Measurements from ENCODE around the gene TGM3. TPM values are rescaled to one million over a fixed set of nuclear protein-coding genes. Genes with fewer than 3 reads are reported as not detected.

Gene TGM3
- polyA plus RNA-seq, 4 donors = 0.51 to 1.1 (median 0.90) TPM

DNA sequence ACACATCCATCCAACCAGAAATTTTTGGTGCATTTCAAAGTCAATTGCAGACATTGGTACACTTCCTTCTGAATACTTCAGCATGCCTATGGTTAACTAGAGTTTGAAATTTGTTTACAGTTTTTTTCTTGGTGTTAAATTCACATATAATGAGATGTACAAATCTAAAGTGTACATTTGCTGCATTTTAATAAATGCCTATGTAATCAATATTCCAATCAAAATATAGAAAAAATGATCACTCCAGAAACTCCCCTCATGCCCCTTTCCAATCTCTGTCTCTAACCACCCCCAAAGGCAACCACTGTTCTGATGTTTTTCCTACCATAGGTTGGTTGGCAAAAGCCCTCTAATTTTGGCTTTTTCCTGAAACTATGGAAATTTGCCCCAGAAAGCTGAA is 77.3 kb downstream of the TGM3 start:
- no peak for DNase-seq (ENCODE audit: low read depth in 4 of 4, low spot score in 3 of 4)

DNA sequence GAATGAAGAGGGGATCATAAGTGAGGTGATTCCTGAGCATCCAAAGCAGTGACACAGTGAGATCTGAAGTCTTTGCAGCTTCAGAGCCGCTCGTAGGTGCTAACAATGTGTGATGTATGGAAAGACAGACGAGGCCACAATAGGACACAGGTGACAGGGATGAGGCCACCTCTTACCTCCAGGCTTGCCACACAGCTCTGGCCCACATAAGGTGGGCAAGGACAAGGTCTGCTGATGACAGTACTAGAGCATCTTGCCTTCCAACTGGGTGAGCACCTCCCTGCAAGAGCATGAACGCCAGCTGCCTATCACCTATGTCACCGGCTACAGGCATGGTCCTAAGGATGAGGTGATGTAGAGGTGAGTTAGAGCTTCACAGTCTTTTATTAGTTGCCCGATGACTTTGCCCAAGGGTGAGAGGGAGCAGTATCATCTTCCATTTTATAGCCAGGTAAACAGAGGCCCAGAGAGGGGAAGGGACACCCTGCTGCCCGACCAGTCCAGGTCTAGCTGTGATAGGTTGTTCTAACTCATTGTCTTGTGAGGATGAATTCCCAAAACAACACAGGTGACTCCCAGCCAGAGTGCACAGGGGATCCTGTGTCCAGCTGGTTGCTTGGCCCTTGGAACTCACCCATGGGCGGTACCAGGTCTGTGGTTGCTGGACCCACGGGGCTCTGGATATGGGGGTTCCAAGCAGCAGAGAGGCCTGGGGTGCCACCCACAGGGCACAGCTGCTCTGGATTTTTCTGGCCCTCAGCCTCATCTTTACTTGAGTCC is 78.7 kb downstream of the TGM3 start:
- no peak for DNase-seq (ENCODE audit: low read depth in 4 of 4, low spot score in 3 of 4)

DNA sequence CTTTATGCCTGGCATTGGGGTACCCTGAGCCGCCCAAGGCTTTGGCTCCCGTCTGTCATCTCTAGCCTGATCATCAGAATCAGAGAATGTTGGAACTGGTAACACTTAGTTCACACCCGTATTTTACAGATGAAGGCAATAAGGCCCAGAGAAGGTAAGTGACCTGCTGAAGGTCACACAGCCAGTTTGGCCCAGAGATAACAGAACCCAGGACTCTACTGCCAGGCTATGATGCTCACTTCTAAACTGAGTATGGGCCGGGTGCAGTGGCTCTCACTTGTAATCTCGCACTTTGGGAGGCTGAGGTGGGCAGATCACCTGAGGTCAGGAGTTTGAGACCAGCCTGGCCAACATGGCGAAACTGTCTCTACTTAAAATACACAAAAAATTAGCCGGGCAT is 83.1 kb downstream of the TGM3 start:
- DNase-seq (ENCODE audit: low read depth in 4 of 4, low spot score in 3 of 4) = no peak

DNA sequence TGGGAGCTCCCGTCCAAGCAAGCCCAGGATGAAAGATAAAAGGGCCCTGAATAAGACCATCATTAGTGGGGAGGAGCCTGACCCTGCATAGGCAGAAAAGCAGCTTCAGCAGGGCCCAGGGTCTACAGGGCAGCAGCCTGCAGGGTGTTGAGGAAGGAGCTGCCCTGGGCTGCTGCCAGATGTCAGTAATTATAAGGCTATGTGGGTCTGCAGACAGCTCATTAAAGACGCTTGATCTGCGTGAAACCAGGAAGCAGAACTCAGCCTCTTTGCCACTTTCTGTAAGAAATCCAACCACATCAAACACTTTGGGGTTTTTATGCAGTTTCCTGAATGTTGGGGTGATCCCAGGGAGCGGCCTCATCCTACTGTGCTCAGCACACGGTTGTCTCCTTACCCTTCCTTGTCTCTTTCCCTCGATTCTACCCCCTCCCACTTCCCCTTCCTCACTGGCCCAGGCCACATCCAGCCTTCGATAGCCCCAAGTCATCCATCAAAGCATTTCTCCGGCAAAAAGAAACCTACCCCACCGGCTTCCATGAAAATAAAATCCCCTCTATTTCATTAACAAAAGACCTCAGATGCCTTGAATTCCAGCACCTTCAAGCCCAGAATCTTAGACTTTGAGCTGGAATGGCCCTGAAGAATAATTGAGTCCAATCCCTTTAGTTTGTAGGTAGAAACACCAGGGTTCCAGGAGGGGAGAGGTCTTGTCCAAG is 83.9 kb downstream of the TGM3 start:
- no peak for DNase-seq (ENCODE audit: low read depth in 4 of 4, low spot score in 3 of 4)

DNA sequence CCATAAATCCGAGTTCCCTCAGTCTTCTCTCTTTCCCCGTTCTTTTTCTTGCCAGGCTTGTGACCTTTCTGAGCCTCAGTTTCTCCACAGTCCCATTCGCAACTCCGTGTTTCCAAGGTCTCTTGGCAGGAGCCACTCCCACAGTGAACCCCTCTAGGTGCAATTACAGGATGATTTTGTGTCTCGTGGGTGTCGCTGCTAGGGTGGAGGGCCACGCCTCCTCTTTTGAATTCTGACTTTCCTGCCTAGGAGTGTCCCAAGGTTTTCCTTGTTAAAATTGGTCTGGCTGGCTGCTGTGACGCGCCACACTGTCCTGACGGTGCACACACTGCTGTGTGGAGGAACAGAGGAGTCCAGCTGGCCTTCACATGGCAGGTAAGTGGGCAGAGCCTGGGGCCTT is 84.8 kb downstream of the TGM3 start, which contains the start of gene TGM6:
Gene TGM6 (plus strand): TSS at position 301 of the 400 bp plus-strand sequence. CDS start 68 bp downstream, at position 369.
- DNase-seq (ENCODE audit: low read depth in 4 of 4, low spot score in 3 of 4) = no peak

DNA sequence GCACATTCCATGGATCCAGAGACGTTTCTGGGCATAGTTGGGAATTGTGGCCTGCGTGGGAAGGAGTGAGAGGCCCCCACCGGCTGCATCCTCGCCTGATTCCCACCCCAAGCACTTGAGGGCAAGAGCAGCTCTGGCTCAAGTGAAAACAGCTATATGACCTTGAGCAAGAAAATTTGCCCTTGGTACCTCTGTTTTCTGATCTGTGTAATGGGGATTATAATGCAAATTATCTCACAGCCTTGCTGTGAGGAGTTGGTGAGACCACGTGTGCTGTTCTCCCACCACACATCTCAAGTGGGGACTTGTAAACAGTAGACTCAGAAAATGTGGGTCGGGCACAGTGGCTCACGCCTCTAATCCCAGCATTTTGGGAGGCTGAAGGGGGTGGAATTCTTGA is 85.5 kb downstream of the TGM3 start:
- DNase-seq (ENCODE audit: low read depth in 4 of 4, low spot score in 3 of 4) = no peak

DNA sequence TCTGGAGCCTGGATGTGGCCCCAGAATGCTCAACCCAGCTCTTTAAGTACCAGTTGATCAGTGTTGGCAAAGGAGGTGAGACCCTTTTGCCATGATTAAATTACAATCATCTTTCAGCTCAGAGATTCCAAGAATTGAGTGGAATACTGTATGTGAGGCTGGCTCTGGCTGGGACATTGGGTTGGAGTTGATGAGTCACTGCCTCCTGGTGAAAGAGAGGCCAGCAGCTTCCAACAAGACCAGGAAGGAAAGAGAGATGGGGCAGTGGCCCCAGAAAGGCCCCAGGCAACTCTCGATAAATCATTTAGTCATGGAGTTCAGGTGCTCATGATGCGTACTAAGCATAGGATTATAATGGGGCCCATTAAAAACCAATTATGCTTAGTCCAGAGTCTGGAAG is 87.0 kb downstream of the TGM3 start:
- DNase-seq (ENCODE audit: low read depth in 4 of 4, low spot score in 3 of 4) = no peak

DNA sequence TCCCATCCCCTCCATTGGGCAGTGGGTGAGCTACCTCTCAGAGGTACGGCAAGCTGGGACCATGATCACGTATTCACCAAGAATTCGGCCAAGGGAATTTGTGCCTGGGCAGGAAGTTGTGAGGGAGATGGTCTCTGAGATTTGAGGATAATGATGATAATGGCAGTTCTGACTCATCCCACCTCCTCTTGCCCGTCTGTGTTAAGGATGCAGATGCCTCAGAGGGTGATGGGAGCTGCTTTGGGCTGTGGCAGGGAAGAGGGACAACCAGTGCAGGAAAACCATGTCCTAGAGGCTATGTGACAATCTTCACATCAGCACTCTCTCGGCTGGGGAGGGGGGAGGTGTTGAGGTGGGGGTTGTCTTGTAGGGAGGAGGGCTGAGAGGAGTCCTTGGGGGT is 89.2 kb downstream of the TGM3 start:
- DNase-seq (ENCODE audit: low read depth in 4 of 4, low spot score in 3 of 4) = no peak

GRCh38 chr20:2385496-2385895 is 89.7 kb downstream of the TGM3 start:
- no peak for DNase-seq (ENCODE audit: low read depth in 4 of 4, low spot score in 3 of 4)

GRCh38 chr20:2386516-2387179 is 90.8 kb downstream of the TGM3 start:
- no peak for DNase-seq (ENCODE audit: low read depth in 4 of 4, low spot score in 3 of 4)

DNA sequence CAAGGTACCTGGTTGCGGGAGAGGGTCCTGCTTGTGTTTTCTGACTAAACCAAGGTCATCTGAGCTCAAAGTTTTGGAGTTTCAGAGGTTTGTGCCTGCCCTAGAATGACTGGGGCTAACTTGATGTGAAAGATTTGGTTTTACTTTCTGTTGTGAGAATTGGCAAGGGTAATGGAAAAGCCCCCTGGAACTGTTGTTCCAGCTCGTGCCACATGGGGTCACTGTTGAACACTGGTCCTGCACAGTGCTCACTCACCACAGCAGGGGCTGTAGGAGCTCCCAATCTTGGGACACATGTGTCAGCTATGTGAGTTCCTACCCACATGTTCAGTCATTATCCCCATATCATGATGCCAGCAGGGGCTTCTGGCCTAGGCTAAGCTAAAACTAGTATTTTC is 91.4 kb downstream of the TGM3 start:
- DNase-seq (ENCODE audit: low read depth in 4 of 4, low spot score in 3 of 4) = no peak

- no peak for DNase-seq (ENCODE audit: low read depth in 4 of 4, low spot score in 3 of 4)
Measured at GRCh38 chr20:2387580-2387979, 91.8 kb downstream of the TGM3 start.

Other genes starting within 250 kb of the TGM3 start
- gene STK35, start 194.2 kb upstream of the TGM3 start, polyA plus RNA-seq (ENCODE audit: insufficient read length in 4 of 4) = 10 to 100 TPM; 17.0 to 18.8 (median 17.1) TPM
- not detected for gene TGM6, start 84.9 kb downstream of the TGM3 start, polyA plus RNA-seq (ENCODE audit: insufficient read length in 4 of 4)
- 100 to 1,000 TPM; 118 to 189 (median 142) TPM for gene SNRPB, start 174.8 kb downstream of the TGM3 start, polyA plus RNA-seq (ENCODE audit: insufficient read length in 4 of 4)
- gene ZNF343, start 212.9 kb downstream of the TGM3 start, polyA plus RNA-seq (ENCODE audit: insufficient read length in 4 of 4) = 10 to 100 TPM; 14.1 to 16.7 (median 15.0) TPM
- under 1 TPM; 0.04 to 0.25 (median 0.22) TPM for gene TMC2, start 240.6 kb downstream of the TGM3 start, polyA plus RNA-seq (ENCODE audit: insufficient read length in 4 of 4)

Measured in right renal pelvis (tissue), 4 donors.